PC-9 (cell line): ENCODE results near the gene ICA1. TPM values are rescaled to one million over a fixed set of nuclear protein-coding genes. Genes with fewer than 3 reads are reported as not detected.

ENCODE experiments used
- BruUV-seq: library from RNA; stranded (reverse); fragments of 400-500 nt; replicated peaks from 2 replicates; lab custom pipeline; 2021; lab: Mats Ljungman, UMichigan
- CTCF ChIA-PET: fragments of 300-600 bp; sonication (Branson Sonifier 250); formaldehyde crosslinking; loops from one replicate; lab custom pipeline; 2022; ENCODE audit warnings: antibody characterized with exemption; lab: Charles Lee
- POLR2A ChIA-PET: fragments of 300-600 bp; sonication (Branson Sonifier 250); formaldehyde crosslinking; loops from one replicate; lab custom pipeline; 2022; ENCODE audit warnings: antibody characterized with exemption; ENCODE audit not compliant: unreplicated experiment; lab: Charles Lee
- DNase-seq, 2 experiments: peaks; one replicate each; pipeline versions ENCODE4 v3.0.0 to v3.0.0-alpha.2; 2015 to 2022; ENCODE audit warnings: mixed read lengths in 1 of 2
- H2AFZ ChIP-seq: fragments of 200-600 bp; sonication (generic); 2 replicates; pipeline ENCODE4 v1.8.1; 2017; ENCODE audit warnings: antibody characterized with exemption
- H3F3A ChIP-seq: fragments of 200-600 bp; sonication (generic); 2 replicates; pipeline ENCODE4 v1.8.1; 2017; ENCODE audit warnings: antibody characterized with exemption, mild to moderate bottlenecking, low read depth; ENCODE audit not compliant: insufficient read depth
- H3K27ac ChIP-seq: fragments of 200-600 bp; sonication (generic); 2 replicates; pipeline ENCODE4 v1.6.1; 2016; ENCODE audit warnings: mixed run types
- H3K27me3 ChIP-seq: fragments of 200-600 bp; sonication (generic); 2 replicates; pipeline ENCODE4 v1.6.1; 2016; ENCODE audit warnings: low read depth, mixed run types; ENCODE audit not compliant: insufficient read depth
- H3K36me3 ChIP-seq: fragments of 200-600 bp; sonication (generic); 2 replicates; pipeline ENCODE4 v1.6.1; 2016; ENCODE audit warnings: low read depth, mixed run types
- H3K4me1 ChIP-seq: fragments of 200-600 bp; sonication (generic); replicated peaks from 2 replicates; pipeline ENCODE4 v1.6.1; 2016; ENCODE audit warnings: mixed run types; ENCODE audit not compliant: insufficient read depth
- H3K4me2 ChIP-seq: fragments of 200-600 bp; sonication (generic); 2 replicates; pipeline ENCODE4 v1.6.1; 2017; ENCODE audit warnings: mixed run types
- H3K4me3 ChIP-seq: fragments of 200-600 bp; sonication (generic); 2 replicates; pipeline ENCODE4 v1.6.1; 2016; ENCODE audit warnings: mixed run types
- H3K79me2 ChIP-seq: fragments of 200-600 bp; sonication (generic); 2 replicates; pipeline ENCODE4 v1.6.1; 2017; ENCODE audit warnings: low read depth, mixed run types
- H3K9me2 ChIP-seq: fragments of 200-600 bp; sonication (generic); 2 replicates; pipeline ENCODE4 v1.8.1; 2017; ENCODE audit warnings: mild to moderate bottlenecking; ENCODE audit not compliant: insufficient read depth
- H3K9me3 ChIP-seq: fragments of 200-600 bp; sonication (generic); 2 replicates; pipeline ENCODE4 v1.8.1; 2016; ENCODE audit warnings: low read depth; ENCODE audit not compliant: insufficient read depth
- H4K20me1 ChIP-seq: fragments of 200-600 bp; sonication (generic); 2 replicates; pipeline ENCODE4 v1.8.1; 2017; ENCODE audit not compliant: insufficient read depth
- EZH2 ChIP-seq: fragments of 200-600 bp; sonication (generic); IDR thresholded peaks from 2 replicates; pipeline ENCODE4 v1.8.0; 2017; ENCODE audit warnings: antibody characterized with exemption, low read depth
- intact Hi-C: fragments of 100-400 bp; cut with micrococcal nuclease; formaldehyde crosslinking; loops from one replicate; pipeline ENCODE4 v1.10.0; 2022; ENCODE audit not compliant: unreplicated experiment
- total RNA-seq: library from RNA; stranded (reverse); gene quantifications from 2 replicates; pipeline ENCODE4 v1.2.3, GENCODE V29; 2021
- TF ChIP-seq, protein P1 (sequence below): fragments of 200-600 bp; sonication (generic); conservative IDR thresholded peaks from 2 replicates; pipeline ENCODE4 v1.6.1; 2017; ENCODE audit warnings: mixed run types, antibody characterized with exemption, mild to moderate bottlenecking, moderate library complexity

ICA1 gene
- total RNA-seq, 1 experiment from 2014 or later, result 33.8 TPM

DNA sequence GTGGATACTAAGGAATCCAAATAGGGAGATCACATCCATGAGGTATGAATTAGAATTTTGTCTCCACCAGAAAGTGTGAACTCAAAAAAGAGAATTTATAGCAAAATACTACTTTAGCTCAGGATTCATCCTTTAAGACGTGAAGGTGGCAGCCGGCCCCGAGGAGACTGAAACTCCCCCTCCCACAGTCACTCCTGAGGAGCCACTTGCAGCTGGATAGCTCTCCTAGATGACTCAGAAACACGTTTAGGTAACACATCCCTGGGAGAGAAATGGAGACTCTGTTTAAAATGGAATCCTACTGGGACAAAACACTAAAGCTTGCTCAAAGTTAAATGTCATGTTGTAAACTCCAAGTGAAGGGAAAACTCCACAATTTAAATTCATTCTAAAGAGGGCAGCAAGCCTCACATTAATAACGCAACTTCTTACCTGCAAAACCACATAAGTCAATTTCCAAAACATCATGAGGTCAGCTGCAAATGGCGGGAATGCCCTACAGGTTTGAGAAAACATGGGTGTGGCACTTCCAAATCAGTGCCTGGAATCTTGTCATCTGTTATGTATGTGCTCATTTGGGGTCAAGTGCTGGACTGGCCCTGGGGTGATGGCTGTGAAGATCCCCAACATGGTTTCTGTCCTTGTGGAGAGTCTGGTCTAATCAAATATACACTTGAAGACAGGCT lies 46.2 kb downstream of the ICA1 start:
- Histone ChIP-seq H3K9me3 (no peaks in the 10 kb centered on the region), H3K79me2 (no peaks in the 10 kb centered on the region), H3F3A (no peaks in the 10 kb centered on the region), H3K4me1 (peaks cover 16% of the 10 kb centered on the region; the same call in 1 of the 2 replicates), H3K27me3 (no peaks in the 10 kb centered on the region), H3K9me2 (no peaks in the 10 kb centered on the region), H3K4me3 (no peak overlapping the region), H3K4me2 (no peak overlapping the region), H3K36me3 (peaks cover 12% of the 10 kb centered on the region; the same call in 1 of the 2 replicates), H3K27ac (no peak overlapping the region), H2AFZ (no peak overlapping the region), H4K20me1 (no peaks in the 10 kb centered on the region)
- no peak for DNase-seq
- CTCF ChIA-PET, result no interaction called here
- TF ChIP-seq EZH2, result no peak
- TF ChIP-seq, protein P1, sequence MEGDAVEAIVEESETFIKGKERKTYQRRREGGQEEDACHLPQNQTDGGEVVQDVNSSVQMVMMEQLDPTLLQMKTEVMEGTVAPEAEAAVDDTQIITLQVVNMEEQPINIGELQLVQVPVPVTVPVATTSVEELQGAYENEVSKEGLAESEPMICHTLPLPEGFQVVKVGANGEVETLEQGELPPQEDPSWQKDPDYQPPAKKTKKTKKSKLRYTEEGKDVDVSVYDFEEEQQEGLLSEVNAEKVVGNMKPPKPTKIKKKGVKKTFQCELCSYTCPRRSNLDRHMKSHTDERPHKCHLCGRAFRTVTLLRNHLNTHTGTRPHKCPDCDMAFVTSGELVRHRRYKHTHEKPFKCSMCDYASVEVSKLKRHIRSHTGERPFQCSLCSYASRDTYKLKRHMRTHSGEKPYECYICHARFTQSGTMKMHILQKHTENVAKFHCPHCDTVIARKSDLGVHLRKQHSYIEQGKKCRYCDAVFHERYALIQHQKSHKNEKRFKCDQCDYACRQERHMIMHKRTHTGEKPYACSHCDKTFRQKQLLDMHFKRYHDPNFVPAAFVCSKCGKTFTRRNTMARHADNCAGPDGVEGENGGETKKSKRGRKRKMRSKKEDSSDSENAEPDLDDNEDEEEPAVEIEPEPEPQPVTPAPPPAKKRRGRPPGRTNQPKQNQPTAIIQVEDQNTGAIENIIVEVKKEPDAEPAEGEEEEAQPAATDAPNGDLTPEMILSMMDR, result no peak
- BruUV-seq, result no TSS peak
- POLR2A ChIA-PET, result interaction anchor here (0.7 kb wide), 1 partner anchor 480 kb away, joined by 3 read pairs; no protein-coding TSS in a partner anchor
- intact Hi-C loops, result loop anchor here (2.0 to 10.0 kb wide), 4 partner anchors 451 to 1251 kb away; no protein-coding TSS in a partner anchor

- Histone ChIP-seq H3K9me3 (no peaks in the 10 kb centered on the region), H4K20me1 (no peaks in the 10 kb centered on the region), H3K27me3 (no peaks in the 10 kb centered on the region), H3K79me2 (no peaks in the 10 kb centered on the region), H3F3A (no peaks in the 10 kb centered on the region), H3K4me2 (no peak overlapping the region), H2AFZ (no peak overlapping the region), H3K27ac (no peak overlapping the region), H3K4me1 (peaks cover 26% of the 10 kb centered on the region), H3K36me3 (peaks cover 8% of the 10 kb centered on the region; the same call in 1 of the 2 replicates), H3K4me3 (no peak overlapping the region), H3K9me2 (no peaks in the 10 kb centered on the region)
- CTCF ChIA-PET, result interaction anchor here (0.5 kb wide), 1 partner anchor 506 kb away, joined by 3 read pairs; no protein-coding TSS in a partner anchor
- POLR2A ChIA-PET, result interaction anchor here (0.5 to 0.7 kb wide), 2 partner anchors 326 to 852 kb away, joined by 3 to 4 read pairs; no protein-coding TSS in a partner anchor
- intact Hi-C loops, result loop anchor here (10.0 kb wide), 2 partner anchors 450 to 1250 kb away; no protein-coding TSS in a partner anchor
- no TSS peak for BruUV-seq
- TF ChIP-seq, protein P1, result no peak
- no peak for TF ChIP-seq EZH2
- DNase-seq, result no peak
Observed at GRCh38 chr7:8214244-8214824, 47.6 kb downstream of the ICA1 start.

DNA sequence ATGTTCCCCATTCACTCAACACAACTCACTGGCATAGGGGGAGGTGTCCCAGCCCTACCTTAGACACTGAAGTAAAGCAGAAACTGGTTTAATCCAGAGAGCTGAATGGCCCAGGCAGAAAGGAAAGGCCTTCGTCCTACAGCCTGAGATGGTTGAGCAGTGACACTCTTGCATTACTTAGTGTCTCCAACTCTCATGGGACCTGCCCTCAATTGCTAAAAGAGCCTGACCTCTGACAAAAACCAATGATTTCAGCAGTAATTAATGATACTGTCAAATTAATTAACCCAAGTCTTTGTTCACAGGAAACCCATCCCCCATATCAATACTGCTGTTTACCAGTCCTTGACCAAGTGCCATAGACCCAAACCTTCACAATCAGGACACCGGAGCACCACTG lies 48.6 kb downstream of the ICA1 start:
- Histone ChIP-seq H4K20me1 (no peaks in the 10 kb centered on the region), H3K27ac (no peak overlapping the region), H3K9me3 (no peaks in the 10 kb centered on the region), H3K27me3 (no peaks in the 10 kb centered on the region), H3K9me2 (no peaks in the 10 kb centered on the region), H2AFZ (no peak overlapping the region), H3K36me3 (peaks cover 4% of the 10 kb centered on the region; the same call in 1 of the 2 replicates), H3K79me2 (no peaks in the 10 kb centered on the region), H3K4me3 (no peak overlapping the region), H3K4me1 (peaks cover 36% of the 10 kb centered on the region), H3K4me2 (no peak overlapping the region), H3F3A (no peaks in the 10 kb centered on the region; the same call in 1 of the 2 replicates)
- ChIA-PET CTCF (no interaction called here), POLR2A (no interaction called here)
- BruUV-seq, result no TSS peak
- intact Hi-C loops, result loop anchor here (10.0 kb wide), 2 partner anchors 449 to 1249 kb away; no protein-coding TSS in a partner anchor
- TF ChIP-seq, protein P1, result no peak
- TF ChIP-seq EZH2, result no peak
- no peak for DNase-seq
